Heart right ventricle (tissue), 16 donors: Measurements from ENCODE around the gene MEGF11. TPM values are rescaled to one million over a fixed set of nuclear protein-coding genes. Genes with fewer than 3 reads are reported as not detected.

Experiments
- ATAC-seq, 8 donors: fragments of 200-7000 bp; cut with Tn5 transposase; one replicate each; pipeline ENCODE4 v1.9.1; 2020; ENCODE audit warnings: mild to moderate bottlenecking in 8 of 8, moderate library complexity in 8 of 8, moderate number of reproducible peaks in 1 of 8
- DNase-seq, 2 donors: peaks; one replicate each; pipeline ENCODE4 v3.0.0-alpha.2; 2020
- H3K27ac ChIP-seq, 10 donors: fragments of 200-600 bp; sonication (generic) in 2 of 10; one replicate each; pipeline versions ENCODE4 v1.5.0 to v1.8.0; 2020 to 2022; ENCODE audit warnings: mild to moderate bottlenecking in 3 of 10
- H3K27me3 ChIP-seq, 7 donors: fragments of 200-600 bp; one replicate each; pipeline ENCODE4 v1.8.0; 2021 to 2022; ENCODE audit warnings: mild to moderate bottlenecking in 2 of 7
- H3K36me3 ChIP-seq, 9 donors: fragments of 200-600 bp; sonication (generic) in 1 of 9; one replicate each; pipeline versions ENCODE4 v1.5.0 to v1.8.0; 2020 to 2022; ENCODE audit warnings: mild to moderate bottlenecking in 2 of 9
- H3K4me1 ChIP-seq, 9 donors: fragments of 200-600 bp; sonication (generic) in 1 of 9; one replicate each; pipeline versions ENCODE4 v1.5.0 to v1.8.0; 2020 to 2022; ENCODE audit warnings: mild to moderate bottlenecking in 4 of 9
- H3K4me3 ChIP-seq, 10 donors: fragments of 200-600 bp; sonication (generic) in 2 of 10; one replicate each; pipeline versions ENCODE4 v1.5.0 to v1.8.0; 2020 to 2022; ENCODE audit warnings: mild to moderate bottlenecking in 7 of 10, moderate library complexity in 2 of 10
- H3K9me3 ChIP-seq, 11 donors: fragments of 200-600 bp in 10 of 11; sonication (generic) in 2 of 11; one replicate each; pipeline versions ENCODE4 v1.5.0 to v1.8.0; 2013 to 2022; ENCODE audit warnings: mild to moderate bottlenecking in 2 of 11, control low read depth in 1 of 11, moderate library complexity in 1 of 11
- CTCF ChIP-seq, 9 donors: fragments of 200-600 bp; sonication (generic) in 2 of 9; IDR thresholded peaks; one replicate each; pipeline versions ENCODE4 v1.5.0 to v1.8.0; 2021 to 2022; ENCODE audit warnings: antibody characterized with exemption in 9 of 9, mild to moderate bottlenecking in 5 of 9, moderate library complexity in 1 of 9
- WGBS, 2 donors: extraction: QIAGEN DNeasy Blood & Tissue Kit; methylation state at CpG; one replicate each; pipeline ENCODE4 v1.1.7; 2013; ENCODE audit warnings: inconsistent platforms in 1 of 2; 5-methylcytosine and 5-hydroxymethylcytosine counted together
- intact Hi-C, 10 donors: fragments of 100-400 bp; cut with DNase I; formaldehyde crosslinking; loops; one replicate each; pipeline versions ENCODE4 v1.11.1 to v1.14.2; 2022
- polyA plus RNA-seq, 2 donors: library from polyadenylated mRNA; stranded (reverse); fragments of 200-250 nt; gene quantifications; one replicate each; pipeline ENCODE4 v1.2.3, GENCODE V29; 2013
- total RNA-seq, 10 donors: library from RNA; stranded (reverse); fragmentation: NEBNext Ultra II Directional in 3 of 10; extraction: Animal tissue kit (Norgen Biotek cat#: 25700) in 3 of 10; gene quantifications; one replicate each; pipeline versions ENCODE4 v1.2.1 to v1.2.4, GENCODE V29; 2021 to 2023
- donor health status: Arrhythmogenic right ventricular cardiomyopathy.
- donor health status: ischemic (EF 13 %, LVEDD 7.1; RV severe dilation, severe dysfunction).
- donor health status: healthy with polysubstance abuse.
- donor health status: DM: no; HTN: yes; CAD: no.
- donor health status: DM: no; HTN: no; CAD: no.
- donor health status: ischemic (EF 25% LVEDD 6.9; RV normal size, moderate dysfunction).
- donor health status: ischemic (EF 25% LVEDD 5.7; RV mildly dilated, moderate dysfunction).
- donor health status: healthy.
- donor health status: DM: yes; HTN: yes; CAD: no.
- donor health status: Ischemic cardiomyopathy.
- donor health status: ischemic (EF 35%, LVEDD 5.7; RV mildly dilated, moderate dysfunction).
- donor health status: nonischemic (EF 11% LVEDD 7.7; RV severe dilation, severe dysfunction).
- donor health status: DM: yes; HTN: yes; CAD: no.
- donor health status: PGD.
- donor health status: ischemic (EF 29% LVEDD 5.4; RV normal size, mild dysfunction).
- donor health status: nonischemic (EF 23%, LVEDD 6.1; RV moderate dilation, normal function).

The MEGF11 gene
- total and polyA plus RNA-seq, 12 donors, result 0.03 TPM; not detected in 11

- no peak for DNase-seq
- no peaks in the 10 kb centered on the region for H3K9me3 ChIP-seq
- no peak overlapping the region for H3K4me3 ChIP-seq
- no peak for TF ChIP-seq CTCF (IDR thresholded peaks at IDR 0.05)
- no peaks in the 10 kb centered on the region for H3K4me1 ChIP-seq
- no peak for ATAC-seq
- intact Hi-C loops, result no loop called here
- peaks cover 0 to 76% (median 46%) of the 10 kb centered on the region in 7 donors for H3K27me3 ChIP-seq
- H3K27ac ChIP-seq, result no peak overlapping the region
- H3K36me3 ChIP-seq, result no peaks in the 10 kb centered on the region
Measured at GRCh38 chr15:65971741-65971995, 281.9 kb downstream of the MEGF11 start.

GRCh38 chr15:65970937-65971740 is 282.4 kb downstream of the MEGF11 start:
- Histone ChIP-seq H3K27me3 (peaks cover 0 to 80% (median 52%) of the 10 kb centered on the region in 7 donors), H3K9me3 (no peaks in the 10 kb centered on the region), H3K4me1 (no peaks in the 10 kb centered on the region), H3K36me3 (no peaks in the 10 kb centered on the region), H3K4me3 (no peak overlapping the region), H3K27ac (no peak overlapping the region)
- 71 to 73% methylated on average over 8 of the region's 8 CpGs for WGBS, 2 donors
- TF ChIP-seq CTCF (IDR thresholded peaks at IDR 0.05), result no peak
- DNase-seq (no peak), ATAC-seq (no peak)
- intact Hi-C loops, result no loop called here

- peaks cover 0 to 78% (median 57%) of the 10 kb centered on the region in 7 donors for H3K27me3 ChIP-seq
- H3K9me3 ChIP-seq, result no peaks in the 10 kb centered on the region
- 73 to 75% methylated on average over 7 of the region's 7 CpGs for WGBS, 2 donors
- no peaks in the 10 kb centered on the region for H3K4me1 ChIP-seq
- H3K27ac ChIP-seq, result no peak overlapping the region
- no peaks in the 10 kb centered on the region for H3K36me3 ChIP-seq
- DNase-seq, result no peak
- no peak overlapping the region for H3K4me3 ChIP-seq
- TF ChIP-seq CTCF (IDR thresholded peaks at IDR 0.05), result no peak
- intact Hi-C loops, result no loop called here
- ATAC-seq, result no peak
Measured at GRCh38 chr15:65969865-65970816, 283.4 kb downstream of the MEGF11 start.

- ATAC-seq (no peak), DNase-seq (no peak)
- H3K36me3 ChIP-seq, result no peaks in the 10 kb centered on the region
- H3K9me3 ChIP-seq, result no peaks in the 10 kb centered on the region
- no peaks in the 10 kb centered on the region for H3K4me1 ChIP-seq
- peaks cover 0 to 79% (median 59%) of the 10 kb centered on the region in 7 donors for H3K27me3 ChIP-seq
- no peak for TF ChIP-seq CTCF (IDR thresholded peaks at IDR 0.05)
- H3K4me3 ChIP-seq, result no peak overlapping the region
- intact Hi-C loops, result no loop called here
- WGBS, 2 donors, result 90 to 93% methylated on average over 5 of the region's 5 CpGs
- H3K27ac ChIP-seq, result no peak overlapping the region
Measured at GRCh38 chr15:65968511-65968910, 285.0 kb downstream of the MEGF11 start.
